ENCODE measurements around the gene CBX6. TPM values are rescaled to one million over a fixed set of nuclear protein-coding genes. Genes with fewer than 3 reads are reported as not detected.
A peak's percentile ranks its signal among the peaks of the same experiment; 100 is the strongest.

The CBX6 gene
- total and polyA plus RNA-seq, 2 of the 8 experiments (the other 6 are each of a cell fraction or from before 2014, with no cell fraction given) = 10.6 to 27.5 TPM

GRCh38 chr22:38870312-38870741 lies 1.7 kb downstream of the CBX6 start (continued):
- TF ChIP-seq, protein P1, sequence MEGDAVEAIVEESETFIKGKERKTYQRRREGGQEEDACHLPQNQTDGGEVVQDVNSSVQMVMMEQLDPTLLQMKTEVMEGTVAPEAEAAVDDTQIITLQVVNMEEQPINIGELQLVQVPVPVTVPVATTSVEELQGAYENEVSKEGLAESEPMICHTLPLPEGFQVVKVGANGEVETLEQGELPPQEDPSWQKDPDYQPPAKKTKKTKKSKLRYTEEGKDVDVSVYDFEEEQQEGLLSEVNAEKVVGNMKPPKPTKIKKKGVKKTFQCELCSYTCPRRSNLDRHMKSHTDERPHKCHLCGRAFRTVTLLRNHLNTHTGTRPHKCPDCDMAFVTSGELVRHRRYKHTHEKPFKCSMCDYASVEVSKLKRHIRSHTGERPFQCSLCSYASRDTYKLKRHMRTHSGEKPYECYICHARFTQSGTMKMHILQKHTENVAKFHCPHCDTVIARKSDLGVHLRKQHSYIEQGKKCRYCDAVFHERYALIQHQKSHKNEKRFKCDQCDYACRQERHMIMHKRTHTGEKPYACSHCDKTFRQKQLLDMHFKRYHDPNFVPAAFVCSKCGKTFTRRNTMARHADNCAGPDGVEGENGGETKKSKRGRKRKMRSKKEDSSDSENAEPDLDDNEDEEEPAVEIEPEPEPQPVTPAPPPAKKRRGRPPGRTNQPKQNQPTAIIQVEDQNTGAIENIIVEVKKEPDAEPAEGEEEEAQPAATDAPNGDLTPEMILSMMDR (IDR thresholded peaks at IDR 0.05; ENCODE audit: control extremely low read depth in 1 of 3, insufficient read depth in 1 of 3, low read depth in 1 of 3, low read length in 3 of 3) = peak; percentile 87 to 91 (median 89)
- TF ChIP-seq SP4 (IDR thresholded peaks at IDR 0.05; ENCODE audit: low read length) (no peak), GTF2F1 (IDR thresholded peaks at IDR 0.05; ENCODE audit: borderline replicate concordance, low read depth, low read length) (no peak), PHF8 (conservative IDR thresholded peaks at IDR 0.05; ENCODE audit: low read depth, low read length) (no peak), SIN3A (conservative IDR thresholded peaks at IDR 0.05 in 1 of 2, IDR thresholded peaks at IDR 0.05 in 1 of 2; ENCODE audit: low read depth in 1 of 2, low read length in 2 of 2) (peak; percentile 72 to 93; a peak in 3 of 4 replicates), POU5F1 (IDR thresholded peaks at IDR 0.05; ENCODE audit: low read depth, low read length) (no peak), POLR2AphosphoS5 (IDR thresholded peaks at IDR 0.05; ENCODE audit: low read depth, low read length) (no peak), ZNF274 (IDR thresholded peaks at IDR 0.05; ENCODE audit: borderline replicate concordance, extremely low read depth, low read length) (no peak), SIX5 (IDR thresholded peaks at IDR 0.05; ENCODE audit: low read depth, low read length) (no peak), TBP (IDR thresholded peaks at IDR 0.05; ENCODE audit: low read depth, low read length) (no peak), BRCA1 (IDR thresholded peaks at IDR 0.05; ENCODE audit: low read depth, low read length) (no peak), GABPA (IDR thresholded peaks at IDR 0.05; ENCODE audit: borderline replicate concordance, insufficient read depth, low read length) (no peak), MAFK (IDR thresholded peaks at IDR 0.05; ENCODE audit: low read depth, low read length) (no peak), CEBPB (IDR thresholded peaks at IDR 0.05; ENCODE audit: low read depth, low read length) (no peak), SP2 (IDR thresholded peaks at IDR 0.05; ENCODE audit: low read length) (no peak), EGR1 (IDR thresholded peaks at IDR 0.05; ENCODE audit: borderline replicate concordance, low read depth, low read length) (no peak), CREB1 (IDR thresholded peaks at IDR 0.05) (peak; percentile 47; the same call in 1 of the 2 replicates), RXRA (IDR thresholded peaks at IDR 0.05; ENCODE audit: insufficient read depth, low read depth, low read length) (no peak), CBX5 (IDR thresholded peaks at IDR 0.05; ENCODE audit: low read depth, low read length) (no peak), SUZ12 (IDR thresholded peaks at IDR 0.05; ENCODE audit: low read length) (no peak), BCL11A (IDR thresholded peaks at IDR 0.05; ENCODE audit: low read depth in 2 of 2, low read length in 2 of 2) (no peak), CHD2 (IDR thresholded peaks at IDR 0.05; ENCODE audit: low read length) (no peak)
